IPS-NIHi11 (cell line): Measurements from ENCODE around the gene PRLH.
A peak's percentile ranks its signal among the peaks of the same experiment; 100 is the strongest.

Experiments used
- DNase-seq: peaks from one replicate; pipeline ENCODE4 v3.0.0; 2012; ENCODE audit warnings: mixed read lengths, low spot score

Gene PRLH

DNA sequence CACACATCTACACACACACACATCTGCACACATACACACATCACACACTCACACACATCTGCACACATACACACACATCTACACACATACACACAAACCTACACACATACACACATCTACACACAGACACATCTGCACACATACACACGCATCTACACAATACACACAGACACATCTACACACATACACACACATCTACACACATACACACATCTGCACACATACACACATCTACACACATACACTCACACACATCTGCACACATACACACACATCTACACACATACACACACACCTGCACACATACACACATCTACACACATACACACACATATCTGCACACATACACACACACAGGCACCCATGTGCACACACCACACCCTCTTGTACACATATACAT, 400 bp upstream of the PRLH start:
- no peak for DNase-seq

DNA sequence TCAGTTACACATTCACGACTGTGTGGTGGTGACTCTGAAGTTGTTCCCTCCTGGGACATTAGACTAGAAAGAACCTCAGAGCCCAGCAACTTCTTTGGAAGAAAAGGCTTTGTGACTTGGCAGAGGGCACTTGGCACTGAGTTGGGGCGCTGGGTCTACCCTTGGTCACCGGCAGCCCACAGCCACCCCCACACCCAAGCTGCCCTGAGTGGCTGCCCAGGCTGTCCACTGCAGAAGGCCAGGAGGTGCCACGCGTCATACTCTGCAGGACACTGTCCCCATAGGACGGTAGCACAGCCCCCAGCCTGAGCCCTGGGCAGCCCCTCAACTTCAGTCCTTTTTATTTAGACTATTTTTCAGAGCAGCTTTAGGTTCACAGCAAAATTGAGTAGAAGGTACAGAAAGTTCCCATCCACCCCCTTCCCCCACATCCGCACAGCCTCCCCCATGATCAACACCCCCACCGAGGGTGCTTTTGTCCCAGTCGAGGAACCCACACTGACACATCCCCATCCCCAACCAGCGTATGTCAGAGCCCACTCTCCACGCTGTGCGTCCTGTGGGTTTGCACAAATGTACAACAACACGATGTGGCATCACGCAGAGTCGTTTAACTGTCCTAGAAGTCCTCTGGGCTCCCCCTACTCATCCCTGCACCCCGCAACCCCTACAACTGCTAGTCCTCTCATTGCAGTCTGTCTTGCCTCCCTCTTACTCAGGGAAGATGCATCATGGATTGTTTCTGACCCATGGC, 1.1 kb downstream of the PRLH start:
- no peak for DNase-seq

DNA sequence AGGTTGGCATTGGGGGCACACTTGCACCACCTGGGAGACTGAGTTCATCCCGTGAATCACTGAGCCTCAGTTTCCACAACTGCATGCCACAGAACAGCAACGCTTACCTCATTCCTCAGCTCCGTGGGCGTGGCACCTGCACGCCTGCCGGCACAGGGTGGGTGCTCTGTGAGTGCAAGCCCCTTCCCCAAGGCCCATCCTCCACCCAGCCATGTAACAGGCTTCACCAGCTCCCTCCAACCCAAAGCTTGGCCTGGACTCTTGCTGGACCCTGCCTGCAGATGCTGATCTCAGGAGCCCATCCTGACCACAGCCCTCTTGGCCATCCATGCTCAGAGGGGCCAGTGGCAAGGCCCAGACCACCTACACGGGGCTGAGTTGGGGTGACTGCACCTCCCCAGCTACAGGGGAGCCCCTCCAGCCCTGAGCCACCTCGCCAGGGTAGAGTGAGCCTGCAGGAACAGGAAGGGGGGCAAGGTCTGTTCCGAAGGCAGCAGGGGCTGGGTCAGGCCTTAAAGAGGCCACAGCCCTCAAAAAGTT, 1.8 kb downstream of the PRLH start:
- no peak for DNase-seq

DNA sequence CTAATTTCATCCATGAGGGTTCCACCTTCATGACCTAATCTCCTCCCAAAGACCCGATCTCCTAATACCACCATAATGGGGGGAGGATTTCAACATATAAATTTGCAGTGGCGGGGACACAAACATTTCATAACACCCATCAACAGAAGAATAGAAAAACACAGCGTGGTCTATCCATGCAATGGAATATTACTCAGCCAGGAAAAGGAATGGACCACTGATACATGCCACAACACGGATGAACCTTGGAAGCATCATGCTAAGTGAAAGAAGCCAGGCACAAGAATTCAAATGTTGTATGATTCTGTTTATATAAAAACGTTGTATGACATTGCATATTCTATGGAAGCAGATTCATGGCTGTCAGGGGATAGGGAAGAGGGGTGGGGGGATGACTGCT, 2.7 kb downstream of the PRLH start:
- DNase-seq, result no peak

DNA sequence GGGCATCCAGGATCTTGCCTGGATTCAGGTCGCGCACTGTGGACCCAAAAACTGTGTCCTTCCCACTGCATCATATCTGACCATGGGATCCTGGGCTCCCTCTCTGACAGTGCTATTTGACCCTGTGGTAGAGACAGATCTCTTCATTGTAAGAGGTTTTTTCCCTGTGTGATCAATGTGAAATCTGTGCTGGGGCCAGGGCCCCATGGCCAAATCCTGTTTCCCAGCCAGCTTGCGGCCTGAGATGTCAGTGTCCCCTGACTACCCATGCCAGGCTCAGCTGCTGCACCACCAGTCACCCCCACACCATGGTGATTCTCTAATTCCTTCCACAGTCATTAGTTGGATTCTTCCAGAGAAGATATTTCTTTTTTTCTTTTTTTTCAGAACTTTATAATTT, 3.5 kb downstream of the PRLH start:
- no peak for DNase-seq

DNA sequence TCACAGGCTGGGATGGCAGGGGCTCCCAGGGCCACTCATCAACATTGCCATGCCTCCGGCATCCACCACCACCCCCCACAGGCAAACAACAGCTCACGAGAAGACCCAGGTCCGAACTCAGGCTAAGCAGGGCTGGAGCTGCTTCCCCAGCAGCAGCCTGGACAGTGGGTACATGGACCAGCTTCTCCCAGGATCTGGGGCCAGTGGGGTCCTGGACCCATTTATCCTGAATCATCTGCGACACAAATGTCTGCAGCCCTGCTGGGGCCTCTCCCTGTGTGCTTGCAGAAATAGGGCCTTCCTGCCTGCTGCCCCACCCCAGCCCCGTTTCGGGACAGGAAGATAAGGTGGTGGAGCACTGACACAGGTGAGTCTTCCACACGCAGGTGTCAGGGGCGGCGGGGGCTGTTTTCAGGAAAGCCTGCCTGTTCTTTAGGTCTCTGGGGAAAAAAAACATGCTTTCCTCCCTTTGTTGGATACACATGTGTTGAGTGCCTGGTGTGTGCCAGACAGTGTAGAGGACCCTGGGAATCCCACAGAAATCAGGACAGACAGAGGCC, 4.5 kb downstream of the PRLH start:
- no peak for DNase-seq

DNA sequence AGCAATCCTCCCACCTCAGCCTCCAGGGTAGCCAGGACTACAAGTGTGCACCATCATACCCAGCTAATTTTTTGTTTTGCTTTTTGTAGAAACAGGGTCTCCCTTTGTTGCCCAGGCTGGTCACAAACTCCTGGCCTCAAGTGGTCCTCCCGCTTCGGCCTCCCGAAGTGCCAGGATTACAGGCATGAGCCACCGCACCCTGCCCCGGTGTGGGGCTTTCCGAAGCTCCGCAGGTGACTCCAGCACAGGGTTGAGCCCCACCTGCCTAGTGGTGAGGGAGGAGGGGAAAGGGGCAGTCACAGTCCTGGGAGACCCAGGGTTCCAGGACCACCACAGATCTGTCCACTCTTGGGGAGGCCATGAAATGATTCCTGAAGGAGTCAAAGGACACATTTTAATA, 5.2 kb downstream of the PRLH start:
- no peak for DNase-seq

DNA sequence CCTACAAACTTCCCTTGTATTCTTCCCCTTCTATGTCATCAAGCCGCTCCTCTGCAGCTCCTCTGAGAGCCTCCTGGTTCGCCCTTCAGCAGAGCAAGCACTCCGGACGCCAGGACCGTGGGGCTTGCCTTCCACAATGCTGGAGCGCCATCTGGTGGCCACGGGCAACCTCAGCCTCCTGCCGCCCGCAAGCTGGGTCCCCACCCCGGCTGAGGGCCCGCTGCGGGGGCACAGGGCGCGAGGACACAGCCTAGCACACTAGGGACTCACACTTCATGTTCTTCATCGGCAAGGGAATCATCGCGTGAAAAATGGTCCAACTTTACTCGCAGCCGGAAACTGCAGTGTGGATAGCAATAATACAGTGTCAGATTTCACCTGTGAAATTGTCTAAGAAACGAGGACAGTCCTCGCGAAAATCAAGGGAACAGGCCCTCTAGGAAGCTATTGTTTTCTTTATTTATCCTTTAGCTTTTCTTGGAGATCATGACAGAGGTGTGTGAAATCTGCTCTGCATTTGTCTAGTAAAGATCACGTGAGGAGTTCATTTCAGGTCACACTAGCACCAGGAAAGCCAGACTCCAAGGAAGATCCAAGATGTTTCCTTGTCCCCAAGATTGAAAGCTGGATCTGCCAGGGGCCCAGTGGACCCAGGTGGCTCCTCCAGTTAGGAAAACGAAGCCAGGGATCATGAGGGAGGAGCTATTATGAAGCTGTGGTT, 5.8 kb downstream of the PRLH start:
- DNase-seq, result peak; percentile 99

DNA sequence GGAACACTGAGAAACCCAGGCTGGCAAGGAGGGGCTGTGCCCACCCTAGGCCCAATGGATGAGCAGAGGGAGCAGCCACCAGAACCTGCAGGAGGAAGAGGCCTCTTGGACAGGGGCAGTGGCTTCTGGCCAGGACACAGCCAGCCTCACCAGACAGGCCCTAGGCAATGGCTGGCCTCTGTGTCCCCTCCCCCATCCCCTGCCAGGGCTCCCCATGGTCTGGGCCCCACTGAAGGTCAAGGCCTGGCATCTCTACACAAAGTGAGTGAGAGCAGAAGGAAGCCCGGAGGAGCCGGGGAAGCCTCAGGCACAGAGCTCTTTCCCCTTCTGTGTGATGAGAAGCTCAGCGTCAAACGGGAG, 6.3 kb downstream of the PRLH start:
- no peak for DNase-seq

DNA sequence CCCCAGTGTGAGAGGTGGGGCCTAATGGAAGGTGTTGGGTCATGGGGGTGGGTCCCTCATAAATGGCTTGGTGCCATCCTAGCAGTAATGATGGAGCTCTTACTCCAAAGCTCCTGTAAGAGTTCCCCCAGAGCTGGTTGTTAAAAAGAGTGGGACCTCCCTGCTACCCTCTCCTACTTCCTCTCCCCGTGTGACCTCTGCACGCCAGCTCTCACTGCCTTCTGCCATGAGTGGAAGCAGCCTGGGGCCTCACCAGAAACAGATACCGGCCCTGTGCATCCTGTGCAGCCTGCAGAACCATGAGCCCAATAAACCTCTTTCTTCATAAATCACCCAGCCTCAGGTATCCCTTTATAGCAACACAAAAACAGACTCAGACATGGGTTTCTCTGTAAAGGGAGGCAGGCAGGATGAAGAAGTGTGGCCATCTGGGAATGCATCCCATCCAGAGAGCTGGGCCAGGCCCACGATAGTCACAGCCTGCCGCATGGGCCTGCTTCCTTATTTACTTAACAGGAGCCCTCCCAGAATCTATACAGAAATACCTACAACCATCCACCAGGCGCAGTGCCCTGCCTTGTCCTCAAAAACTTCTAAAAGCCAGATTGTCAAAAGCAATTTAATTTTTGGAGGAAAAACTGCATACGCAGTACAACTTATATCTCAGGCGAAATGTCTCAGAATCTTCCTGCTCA, 7.5 kb downstream of the PRLH start:
- DNase-seq, result no peak

DNA sequence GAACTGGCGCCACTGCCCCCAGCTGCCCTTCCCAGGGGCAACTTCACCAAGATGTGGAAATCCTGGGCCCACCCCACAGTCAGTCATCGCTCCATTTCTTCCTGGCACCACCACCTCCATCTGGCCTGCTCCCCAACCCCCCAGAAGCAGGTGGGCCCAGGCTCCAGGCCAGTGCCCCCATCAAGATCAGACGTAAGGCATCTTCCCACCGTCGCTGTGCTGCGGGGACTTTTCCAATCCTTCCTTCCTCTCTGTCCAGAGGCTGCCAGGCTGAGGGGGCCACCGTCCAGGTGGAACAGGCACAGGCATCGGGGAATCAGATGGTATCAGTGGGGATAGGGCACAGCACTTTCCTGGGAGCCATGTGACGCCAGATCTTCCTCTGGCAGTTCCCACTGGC, 8.1 kb downstream of the PRLH start:
- DNase-seq, result no peak

DNA sequence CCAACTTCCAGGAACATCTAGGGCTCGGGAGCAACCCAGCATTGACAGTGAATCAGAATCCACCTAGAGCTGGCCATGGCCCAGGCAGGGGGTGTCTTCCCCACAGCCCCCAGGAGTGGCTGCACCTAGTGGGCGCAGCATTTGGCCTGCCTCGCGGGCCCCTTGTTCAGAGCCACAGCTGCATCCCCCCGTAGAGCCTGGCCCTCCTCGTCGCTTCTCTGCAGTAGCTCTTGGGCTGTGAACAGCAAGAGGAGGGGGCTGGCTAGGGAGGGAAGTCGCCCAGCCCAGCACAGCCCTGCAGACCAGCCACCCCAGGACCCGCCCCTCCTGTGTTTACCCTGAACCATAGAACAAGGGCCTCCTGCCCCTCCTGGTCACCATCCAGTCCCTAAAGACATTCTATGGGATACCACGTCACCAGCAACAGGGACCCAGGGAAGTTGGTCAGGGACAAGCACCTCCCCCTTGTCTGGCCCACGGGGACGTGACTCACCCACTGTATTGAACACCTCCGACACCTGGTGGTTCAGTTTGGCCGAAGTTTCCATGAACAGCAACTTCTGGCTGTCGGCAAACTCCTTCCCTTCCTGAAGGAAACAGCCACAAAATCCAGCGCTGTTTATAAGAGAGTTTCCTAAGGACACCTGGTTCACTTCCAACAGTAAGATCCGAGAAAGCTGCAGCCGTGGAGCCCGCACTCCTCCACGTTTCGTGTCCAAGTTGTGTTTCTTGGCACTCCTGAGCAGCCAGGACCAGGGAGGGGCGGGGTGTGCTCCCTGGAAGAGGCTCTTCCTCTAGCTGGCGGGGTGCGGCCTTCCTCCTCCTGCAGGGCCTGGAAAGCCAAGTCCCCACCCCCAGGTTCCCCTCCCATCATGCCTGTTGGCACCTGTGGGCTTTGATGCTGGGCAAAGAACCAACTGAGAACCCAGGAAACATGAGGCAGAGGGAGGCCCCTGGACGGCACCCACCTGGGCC, 8.8 kb downstream of the PRLH start:
- DNase-seq, result no peak

DNA sequence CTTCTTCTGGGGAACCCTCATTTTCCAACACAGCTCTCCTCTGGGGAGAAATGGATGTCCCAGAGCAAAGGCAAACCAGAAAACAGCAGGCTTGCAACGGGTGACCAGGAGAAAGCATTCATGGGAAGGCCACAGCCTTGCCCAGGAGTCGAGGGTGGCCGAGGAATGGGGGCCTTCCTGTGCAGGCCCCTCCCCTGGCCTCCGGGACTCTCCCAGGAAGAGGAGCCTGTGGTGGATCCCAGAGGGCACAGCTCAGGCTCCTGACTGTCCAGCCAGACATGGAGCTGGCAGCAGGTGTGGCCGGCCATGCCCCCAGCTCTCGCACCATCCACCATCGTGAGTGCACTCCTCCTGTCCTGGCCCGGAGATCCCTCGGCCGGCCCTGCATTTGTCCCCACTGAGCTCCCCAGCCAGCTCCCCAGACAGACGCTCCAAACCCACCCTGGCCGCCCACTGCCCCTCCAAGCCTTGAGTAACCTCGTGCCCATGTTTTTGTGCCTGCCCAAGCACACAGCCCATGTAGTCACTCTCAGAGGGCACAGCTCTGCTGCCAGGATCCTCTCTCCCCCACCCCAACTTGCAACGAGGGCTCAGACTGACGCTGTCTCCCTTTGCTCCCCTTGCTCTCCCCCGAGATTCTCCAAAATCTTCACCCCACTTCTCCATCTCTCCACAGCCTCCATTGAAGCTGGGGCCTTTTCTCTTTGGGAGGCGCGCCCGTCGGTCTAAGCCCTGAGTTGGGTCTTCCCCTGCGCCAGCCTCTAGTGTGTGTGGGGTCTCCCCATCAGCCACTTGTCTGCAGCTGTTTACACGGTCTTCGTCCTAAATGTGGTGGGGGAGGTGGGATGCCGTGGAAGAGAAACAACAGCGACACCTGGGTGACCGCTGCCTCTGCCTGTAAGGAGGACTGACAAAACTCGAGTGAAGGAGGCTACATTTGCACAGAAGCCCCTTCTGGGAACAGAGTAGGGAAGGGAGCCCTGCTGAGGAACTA, 9.8 kb downstream of the PRLH start:
- no peak for DNase-seq

DNA sequence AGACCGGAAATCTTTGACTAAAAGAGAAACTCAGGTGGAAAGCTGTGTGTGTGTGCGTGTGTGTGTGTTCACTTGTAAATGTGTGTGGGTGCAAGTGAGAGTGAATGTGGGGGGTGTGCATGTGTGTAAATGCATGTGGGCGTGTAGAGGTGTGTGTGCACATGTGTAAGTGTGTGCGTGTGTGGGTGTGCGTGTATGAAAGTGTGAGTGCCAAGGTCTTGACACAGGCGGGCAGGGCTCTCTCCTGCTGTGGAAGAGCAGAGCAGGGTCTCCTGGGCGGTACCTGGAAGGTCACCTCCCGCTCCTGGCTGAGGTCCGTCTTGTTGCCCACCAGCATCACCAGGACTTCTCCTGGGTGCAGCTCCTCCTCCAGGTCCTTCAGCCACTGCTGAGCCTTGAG, 10.6 kb downstream of the PRLH start:
- no peak for DNase-seq

DNA sequence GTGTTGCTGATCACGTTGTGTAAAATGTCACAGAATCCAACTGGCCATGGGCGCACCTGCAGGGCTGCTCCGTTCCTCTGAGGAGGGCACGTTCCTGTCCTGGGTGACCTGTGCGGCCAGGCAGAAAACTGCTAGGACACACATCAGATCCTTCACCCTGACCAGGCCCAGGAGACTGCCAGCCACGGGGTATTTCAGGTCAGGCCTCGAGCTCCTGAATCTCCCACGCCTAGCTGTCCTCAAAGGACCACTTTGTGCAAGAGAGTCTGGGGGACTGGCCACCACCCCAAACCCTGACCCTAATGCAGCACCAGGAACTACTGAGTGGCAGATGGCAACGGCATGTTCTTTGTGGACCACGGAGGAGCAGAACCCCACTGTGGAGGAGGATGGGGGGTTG, 11.1 kb downstream of the PRLH start:
- no peak for DNase-seq

DNA sequence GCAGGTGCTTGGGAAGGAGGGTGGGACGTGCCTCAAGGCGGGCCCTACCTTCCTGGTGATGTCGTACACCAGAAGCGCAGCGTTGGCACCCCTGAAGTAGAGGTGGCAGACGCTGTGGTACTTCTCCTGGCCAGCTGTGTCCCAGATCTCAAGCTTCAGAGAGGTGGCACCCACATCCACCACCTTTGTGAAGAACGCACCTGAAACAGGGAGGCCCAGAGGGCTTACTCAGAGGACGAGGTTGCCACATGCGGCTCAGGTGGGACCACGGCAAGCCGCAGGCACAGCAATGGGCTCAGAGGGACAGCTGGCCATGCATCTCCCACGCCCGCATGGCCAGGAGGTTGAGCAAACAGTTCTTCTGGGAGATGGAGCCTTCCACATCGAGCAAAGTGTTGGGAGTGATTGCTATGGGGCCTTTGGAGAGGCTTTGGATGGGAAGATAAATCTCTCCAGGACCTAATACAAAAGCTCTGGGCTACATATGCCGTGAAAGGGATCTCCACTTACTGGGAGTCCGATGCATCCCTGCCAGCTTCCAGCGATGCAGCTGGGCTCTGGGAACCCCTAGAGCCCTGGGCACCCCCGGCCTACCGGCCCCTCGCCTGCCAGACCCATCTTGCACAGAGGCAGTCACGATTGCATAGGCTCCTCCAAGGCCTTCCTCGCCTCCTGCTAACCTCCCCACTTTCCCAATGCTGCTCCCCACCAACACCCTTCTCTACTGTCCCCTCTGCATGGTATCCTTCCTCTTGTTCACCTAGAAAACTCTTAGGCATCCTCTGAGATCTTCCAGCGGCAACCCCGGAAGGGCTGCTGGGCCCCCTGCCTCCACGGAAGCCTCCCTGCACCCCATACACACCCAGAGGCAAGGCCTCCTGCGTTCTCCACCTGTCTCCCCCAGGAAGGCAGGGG, 11.8 kb downstream of the PRLH start:
- DNase-seq, result no peak

DNA sequence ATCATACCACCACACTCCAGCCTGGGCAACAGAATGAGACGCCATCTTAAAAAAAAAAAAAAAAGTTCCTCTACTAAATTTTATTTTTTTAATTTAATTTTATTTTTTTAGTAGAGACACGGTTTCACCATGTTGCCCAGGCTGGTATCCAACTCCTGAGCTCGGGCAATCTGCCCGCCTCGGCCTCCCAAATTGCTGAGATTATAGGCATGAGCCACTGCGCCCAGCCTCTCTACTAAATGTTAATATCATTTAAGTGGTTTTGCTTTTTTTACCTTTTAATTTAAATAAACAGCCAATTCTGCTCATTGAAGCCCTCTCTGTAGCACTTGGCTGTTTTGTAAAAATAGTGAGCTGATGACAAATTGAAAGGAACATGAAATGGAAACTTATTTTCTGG, 15.0 kb downstream of the PRLH start:
- no peak for DNase-seq

DNA sequence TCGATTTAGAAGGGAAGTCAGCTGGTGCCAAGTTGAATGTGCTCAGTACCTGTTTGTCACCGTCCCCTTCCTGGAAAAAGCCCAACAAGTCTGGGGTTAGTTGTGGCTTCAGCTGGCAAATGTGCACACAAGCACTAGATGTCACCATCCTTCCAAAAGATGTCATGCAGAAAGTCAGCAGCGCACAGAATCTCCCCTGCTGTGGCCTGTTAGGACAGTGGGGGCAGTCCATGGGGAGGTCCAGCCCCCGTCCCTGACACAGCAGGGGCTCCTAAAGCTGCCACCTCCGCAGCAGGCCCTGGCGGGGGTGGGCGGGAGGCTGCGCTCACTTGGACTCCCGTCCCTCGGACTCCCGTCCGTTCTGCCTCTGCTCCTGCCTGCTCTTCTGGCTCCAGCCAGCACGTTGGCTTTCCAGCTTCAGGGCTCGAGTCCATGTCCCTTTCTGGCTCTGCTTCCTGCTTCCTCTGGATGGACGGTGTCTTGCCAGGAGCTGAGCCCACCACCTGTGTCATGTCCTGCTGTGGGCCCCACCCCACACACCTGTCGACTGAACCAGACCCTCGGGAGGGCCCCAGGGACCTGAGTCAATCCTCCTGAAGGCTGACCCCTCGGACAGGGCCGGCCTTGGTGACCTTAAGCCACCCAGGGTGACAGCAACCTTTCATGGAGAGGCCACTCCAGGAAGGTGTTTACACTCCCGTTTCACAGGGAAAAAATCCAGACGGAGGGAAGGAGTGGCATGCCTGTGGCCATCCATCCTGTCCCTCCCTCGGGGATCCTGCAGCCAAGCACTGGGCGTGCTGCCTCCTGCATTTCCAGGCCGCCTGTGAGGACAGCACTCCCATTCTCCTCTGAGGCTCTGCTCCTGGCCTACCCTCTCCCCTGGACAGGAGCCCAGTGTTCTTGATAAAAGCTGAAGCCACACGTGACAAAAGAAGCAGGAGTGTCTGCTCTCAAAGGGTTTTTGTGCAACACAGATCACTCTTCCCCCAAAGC, 15.7 kb downstream of the PRLH start:
- no peak for DNase-seq
